ENCODE results near the gene KIF26A. TPM values are rescaled to one million over a fixed set of nuclear protein-coding genes. Genes with fewer than 3 reads are reported as not detected.

KIF26A gene
- total RNA-seq, 1 donor from 2014 or later = 5.9 TPM

DNA sequence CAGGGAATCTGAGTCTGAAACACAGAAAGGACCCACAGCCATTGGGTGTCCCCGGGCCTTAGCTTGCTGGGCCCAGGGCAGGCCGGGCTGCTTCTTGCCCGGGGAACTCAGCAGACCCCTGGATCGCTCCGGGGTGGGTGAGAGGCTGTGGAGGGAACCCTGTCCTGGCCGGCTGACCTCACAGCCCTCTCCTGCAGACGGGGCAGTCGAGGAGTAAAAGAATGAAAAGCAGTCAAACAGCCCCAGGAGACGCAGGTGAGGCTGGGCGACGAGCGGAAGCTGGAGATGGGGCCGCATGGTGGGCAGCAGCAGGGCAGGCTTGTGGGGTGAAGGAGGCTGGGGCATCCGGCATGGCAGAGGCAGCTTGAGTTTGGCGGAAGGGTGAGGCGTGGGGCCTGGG lies 57.0 kb downstream of the KIF26A start:
- no peak for ATAC-seq
- DNase-seq = no peak
- no peaks in the 10 kb centered on the region for H3K4me1 ChIP-seq
- H3K27ac ChIP-seq = no peak overlapping the region
- no peaks in the 10 kb centered on the region for H3K9me3 ChIP-seq
- TF ChIP-seq, protein P1, sequence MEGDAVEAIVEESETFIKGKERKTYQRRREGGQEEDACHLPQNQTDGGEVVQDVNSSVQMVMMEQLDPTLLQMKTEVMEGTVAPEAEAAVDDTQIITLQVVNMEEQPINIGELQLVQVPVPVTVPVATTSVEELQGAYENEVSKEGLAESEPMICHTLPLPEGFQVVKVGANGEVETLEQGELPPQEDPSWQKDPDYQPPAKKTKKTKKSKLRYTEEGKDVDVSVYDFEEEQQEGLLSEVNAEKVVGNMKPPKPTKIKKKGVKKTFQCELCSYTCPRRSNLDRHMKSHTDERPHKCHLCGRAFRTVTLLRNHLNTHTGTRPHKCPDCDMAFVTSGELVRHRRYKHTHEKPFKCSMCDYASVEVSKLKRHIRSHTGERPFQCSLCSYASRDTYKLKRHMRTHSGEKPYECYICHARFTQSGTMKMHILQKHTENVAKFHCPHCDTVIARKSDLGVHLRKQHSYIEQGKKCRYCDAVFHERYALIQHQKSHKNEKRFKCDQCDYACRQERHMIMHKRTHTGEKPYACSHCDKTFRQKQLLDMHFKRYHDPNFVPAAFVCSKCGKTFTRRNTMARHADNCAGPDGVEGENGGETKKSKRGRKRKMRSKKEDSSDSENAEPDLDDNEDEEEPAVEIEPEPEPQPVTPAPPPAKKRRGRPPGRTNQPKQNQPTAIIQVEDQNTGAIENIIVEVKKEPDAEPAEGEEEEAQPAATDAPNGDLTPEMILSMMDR (IDR thresholded peaks at IDR 0.05) = no peak
- no peaks in the 10 kb centered on the region for H3K27me3 ChIP-seq
- no peaks in the 10 kb centered on the region for H3K36me3 ChIP-seq
- no peak overlapping the region for H3K4me3 ChIP-seq
- intact Hi-C loops (cut with DNase I) = no loop called here

DNA sequence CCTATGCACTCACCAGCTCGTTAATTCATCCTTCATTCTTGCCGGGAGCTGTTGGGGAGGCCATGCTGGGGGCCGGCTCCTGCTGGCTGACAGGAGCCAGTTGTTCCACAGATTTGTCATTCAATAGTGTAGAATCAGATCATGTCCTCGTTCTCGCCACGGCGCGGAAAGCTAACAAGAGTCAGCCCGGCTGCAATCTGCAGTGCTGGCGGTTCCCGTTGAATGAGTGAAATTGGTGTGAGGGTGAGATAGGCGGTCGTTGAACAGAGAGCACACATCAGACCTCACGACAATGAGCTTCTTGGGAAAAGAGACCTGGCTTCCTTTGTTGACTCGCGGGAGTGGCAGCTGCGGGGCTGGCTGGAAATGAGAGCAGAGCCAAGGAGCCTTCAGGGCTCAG lies 57.5 kb downstream of the KIF26A start:
- Histone ChIP-seq H3K27me3 (no peaks in the 10 kb centered on the region), H3K36me3 (no peaks in the 10 kb centered on the region), H3K9me3 (no peaks in the 10 kb centered on the region), H3K4me3 (no peak overlapping the region), H3K4me1 (no peaks in the 10 kb centered on the region), H3K27ac (no peak overlapping the region)
- no peak for ATAC-seq
- intact Hi-C loops (cut with DNase I) = no loop called here
- no peak for DNase-seq
- TF ChIP-seq, protein P1 (IDR thresholded peaks at IDR 0.05) = no peak

DNA sequence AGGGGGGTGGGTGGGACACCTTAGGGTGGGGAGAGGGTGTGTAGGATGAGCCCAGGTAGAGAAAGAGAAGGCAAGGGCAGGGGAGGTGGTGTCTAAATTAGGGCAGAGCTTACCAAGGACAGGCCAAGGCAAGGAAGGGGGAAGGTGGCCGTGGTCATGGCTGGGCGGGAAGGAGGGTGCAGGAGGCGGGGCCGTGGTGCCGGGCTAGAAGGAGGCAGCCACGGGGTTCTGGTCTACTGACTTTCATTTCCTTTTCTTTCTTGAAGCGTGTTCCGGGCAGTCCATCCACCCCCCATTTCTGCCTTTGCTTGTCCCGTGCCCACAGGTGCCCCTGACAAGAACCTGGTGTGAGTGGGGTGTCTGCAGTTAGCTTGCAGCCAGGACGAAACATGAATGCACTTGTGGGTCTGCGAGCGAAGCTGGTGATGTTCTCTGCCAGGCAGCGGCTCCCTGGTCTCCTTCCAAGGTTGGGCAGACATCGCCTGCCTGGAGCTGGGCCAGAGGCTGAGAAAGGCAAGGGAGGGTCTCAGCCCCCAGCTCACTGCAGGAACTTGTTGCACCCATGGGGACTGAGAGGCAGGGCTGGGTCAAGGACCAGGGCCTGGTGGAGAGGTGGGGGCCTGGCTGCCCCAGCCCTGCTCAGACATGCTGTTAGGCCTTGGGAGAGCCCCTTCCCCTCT lies 58.2 kb downstream of the KIF26A start:
- intact Hi-C loops (cut with DNase I) = no loop called here
- DNase-seq (no peak), ATAC-seq (no peak)
- Histone ChIP-seq H3K27me3 (no peaks in the 10 kb centered on the region), H3K4me1 (no peaks in the 10 kb centered on the region), H3K9me3 (no peaks in the 10 kb centered on the region), H3K4me3 (no peak overlapping the region), H3K27ac (no peak overlapping the region), H3K36me3 (no peaks in the 10 kb centered on the region)
- TF ChIP-seq, protein P1 (IDR thresholded peaks at IDR 0.05) = no peak

DNA sequence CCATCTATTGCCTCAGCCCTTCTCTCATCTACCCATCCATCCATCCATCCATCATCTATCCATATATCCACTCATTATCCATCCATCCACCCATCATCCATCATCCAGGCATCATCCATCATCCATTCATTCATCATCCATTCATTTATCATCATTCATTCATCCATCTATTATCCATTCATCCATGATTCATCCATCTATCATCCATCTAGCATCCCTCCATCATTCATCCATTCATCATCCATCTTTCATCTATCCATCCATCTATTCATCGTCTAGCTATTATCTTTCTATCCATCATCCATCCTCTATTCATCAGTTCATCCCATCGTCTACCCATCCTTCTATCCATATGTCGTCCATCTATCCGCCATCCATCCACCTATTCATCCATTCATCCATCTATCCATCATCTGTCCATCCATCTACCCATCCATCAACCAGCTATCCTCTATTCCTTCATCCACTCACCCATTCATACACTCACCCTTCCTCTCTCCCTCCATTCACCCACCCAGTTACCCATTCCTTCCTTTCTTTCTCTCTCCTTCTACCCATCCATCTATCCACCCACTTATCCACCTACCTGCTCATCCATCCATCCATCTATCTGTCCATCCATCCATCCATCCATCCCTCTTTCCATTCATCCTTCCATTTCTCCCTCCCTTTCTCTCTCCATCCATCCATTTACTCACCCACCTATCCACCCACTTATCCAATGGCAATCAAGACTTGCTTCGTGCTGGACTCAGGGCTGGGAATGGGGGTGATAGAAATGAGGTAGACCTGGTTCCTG lies 59.3 kb downstream of the KIF26A start:
- H3K9me3 ChIP-seq = no peaks in the 10 kb centered on the region
- H3K4me3 ChIP-seq = no peak overlapping the region
- intact Hi-C loops (cut with DNase I) = no loop called here
- no peaks in the 10 kb centered on the region for H3K27me3 ChIP-seq
- no peaks in the 10 kb centered on the region for H3K36me3 ChIP-seq
- H3K27ac ChIP-seq = no peak overlapping the region
- no peak for DNase-seq
- TF ChIP-seq, protein P1 (IDR thresholded peaks at IDR 0.05) = no peak
- H3K4me1 ChIP-seq = no peaks in the 10 kb centered on the region
- no peak for ATAC-seq

DNA sequence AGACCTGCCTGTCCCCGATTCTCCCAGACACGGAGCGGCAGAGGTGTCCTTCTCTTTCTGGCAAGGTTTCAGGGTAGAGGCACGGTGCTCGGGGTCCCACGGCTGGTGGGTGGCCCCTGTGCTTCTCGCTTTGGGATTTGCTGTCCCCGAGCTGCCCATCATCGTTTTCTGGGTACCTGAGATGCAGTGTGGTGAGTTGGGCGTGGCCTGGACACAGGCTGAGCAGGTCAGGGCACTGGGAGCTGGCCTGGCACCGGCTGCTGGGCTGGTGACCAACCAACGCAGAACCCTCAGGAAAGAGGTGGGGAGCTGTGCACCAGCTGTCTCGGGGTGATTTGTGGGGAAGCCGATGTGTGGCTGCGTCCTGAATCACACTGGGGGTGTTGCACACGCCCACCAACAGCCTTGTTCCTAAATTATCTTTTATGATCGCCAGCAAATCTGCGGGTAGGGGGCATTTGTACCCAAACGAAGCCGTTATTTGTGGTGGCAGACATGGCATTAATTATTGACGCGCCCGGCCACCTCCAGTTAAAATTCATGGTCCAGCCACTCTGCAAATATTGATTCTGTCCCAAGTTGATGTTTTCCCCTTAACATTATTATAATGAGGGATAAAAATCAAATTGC lies 61.0 kb downstream of the KIF26A start:
- no peak overlapping the region for H3K4me3 ChIP-seq
- ATAC-seq = no peak
- DNase-seq = no peak
- no peaks in the 10 kb centered on the region for H3K27me3 ChIP-seq
- no peaks in the 10 kb centered on the region for H3K36me3 ChIP-seq
- intact Hi-C loops (cut with DNase I) = no loop called here
- no peaks in the 10 kb centered on the region for H3K9me3 ChIP-seq
- TF ChIP-seq, protein P1 (IDR thresholded peaks at IDR 0.05) = no peak
- no peak overlapping the region for H3K27ac ChIP-seq
- H3K4me1 ChIP-seq = no peaks in the 10 kb centered on the region
